BE2C (cell line): ENCODE measurements around the gene TBCK.
A peak's percentile ranks its signal among the peaks of the same experiment; 100 is the strongest.

ENCODE experiments used
- DNase-seq: peaks from one replicate; pipeline ENCODE4 v3.0.0-alpha.2; 2020
- H3K27me3 ChIP-seq: fragments of 250-450 bp; sonication (Bioruptor Pico); 2 replicates; pipeline ENCODE4 v1.5.1; 2020; ENCODE audit warnings: mild to moderate bottlenecking
- H3K36me3 ChIP-seq: fragments of 250-450 bp; sonication (Bioruptor Pico); 2 replicates; pipeline ENCODE4 v1.5.1; 2020; ENCODE audit warnings: mild to moderate bottlenecking
- H3K4me1 ChIP-seq: fragments of 250-450 bp; sonication (Bioruptor Pico); 2 replicates; pipeline ENCODE4 v1.5.1; 2020
- H3K4me3 ChIP-seq: 2 replicates; pipeline ENCODE4 v1.5.1; 2011; ENCODE audit warnings: low read depth, low read length
- H3K9me3 ChIP-seq: fragments of 250-450 bp; sonication (Bioruptor Pico); 2 replicates; pipeline ENCODE4 v1.5.1; 2020
- CTCF ChIP-seq: IDR thresholded peaks from 2 replicates; pipeline ENCODE4 v1.5.1; 2012; ENCODE audit warnings: mild to moderate bottlenecking, low read depth, low read length

The TBCK gene

DNA sequence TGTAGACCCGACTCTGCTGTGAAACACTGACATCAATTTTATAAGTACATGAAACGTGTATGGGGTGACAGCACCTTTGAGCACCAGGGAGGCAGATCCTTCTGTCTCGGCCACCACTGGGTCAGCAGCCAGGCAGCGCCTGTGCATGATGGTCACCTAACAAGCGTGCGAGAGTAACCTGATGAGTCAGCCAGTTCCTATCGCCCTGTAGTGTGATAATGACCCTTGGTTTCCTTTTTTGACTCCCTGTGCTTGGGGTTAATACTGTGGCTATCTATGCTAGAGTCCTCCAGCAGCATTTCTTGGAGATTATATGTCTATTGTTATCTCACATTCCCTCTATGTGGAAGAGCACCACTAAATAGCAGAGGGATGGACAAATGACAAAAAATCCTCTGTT is 319.2 kb downstream of the TBCK start:
- Histone ChIP-seq H3K4me3 (no peak overlapping the region), H3K27me3 (no peaks in the 10 kb centered on the region), H3K36me3 (no peaks in the 10 kb centered on the region), H3K9me3 (no peaks in the 10 kb centered on the region), H3K4me1 (peaks cover 8% of the 10 kb centered on the region; the same call in 1 of the 2 replicates)
- no peak for TF ChIP-seq CTCF
- no peak for DNase-seq

DNA sequence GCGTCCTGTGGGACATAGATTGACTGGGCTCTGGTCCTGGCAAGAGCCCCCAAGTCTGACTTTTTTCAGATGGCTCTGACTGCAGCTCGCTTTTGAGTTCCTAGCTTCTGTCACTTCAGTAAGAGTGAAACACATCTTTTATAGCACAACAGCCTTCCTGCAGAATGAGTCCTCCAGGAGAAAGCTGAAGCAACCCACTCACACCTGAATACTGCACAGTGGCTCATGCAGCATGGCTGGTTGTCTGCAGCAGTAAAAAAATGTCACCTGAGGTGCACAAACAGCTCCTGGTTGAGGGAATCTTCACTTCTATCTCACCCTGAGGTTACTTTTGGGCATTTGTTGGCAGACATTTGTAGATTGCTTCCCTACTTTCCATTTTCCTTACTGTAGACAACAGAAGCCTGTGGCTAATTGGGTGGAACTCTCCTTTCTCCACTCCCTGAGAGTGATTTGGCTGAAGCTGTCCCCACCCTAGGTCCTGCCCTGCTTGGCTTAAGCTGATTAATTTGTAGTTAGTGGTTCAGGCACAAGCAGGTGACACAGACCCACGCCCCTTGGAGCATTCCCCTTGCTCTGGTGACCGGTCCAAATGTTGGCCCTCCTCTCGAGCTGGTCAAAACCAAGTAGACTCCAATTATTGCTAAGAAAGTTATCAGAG is 321.0 kb downstream of the TBCK start:
- Histone ChIP-seq H3K4me3 (no peak overlapping the region), H3K27me3 (no peaks in the 10 kb centered on the region), H3K4me1 (peaks cover 22% of the 10 kb centered on the region), H3K9me3 (no peaks in the 10 kb centered on the region), H3K36me3 (no peaks in the 10 kb centered on the region)
- DNase-seq, result no peak
- no peak for TF ChIP-seq CTCF

GRCh38 chr4:105994061-105994460 is 321.9 kb downstream of the TBCK start:
- TF ChIP-seq CTCF, result no peak
- H3K36me3 ChIP-seq, result no peaks in the 10 kb centered on the region
- DNase-seq, result peak; percentile 47
- no peaks in the 10 kb centered on the region for H3K27me3 ChIP-seq
- no peaks in the 10 kb centered on the region for H3K9me3 ChIP-seq
- peaks cover 22% of the 10 kb centered on the region for H3K4me1 ChIP-seq
- H3K4me3 ChIP-seq, result no peak overlapping the region

DNA sequence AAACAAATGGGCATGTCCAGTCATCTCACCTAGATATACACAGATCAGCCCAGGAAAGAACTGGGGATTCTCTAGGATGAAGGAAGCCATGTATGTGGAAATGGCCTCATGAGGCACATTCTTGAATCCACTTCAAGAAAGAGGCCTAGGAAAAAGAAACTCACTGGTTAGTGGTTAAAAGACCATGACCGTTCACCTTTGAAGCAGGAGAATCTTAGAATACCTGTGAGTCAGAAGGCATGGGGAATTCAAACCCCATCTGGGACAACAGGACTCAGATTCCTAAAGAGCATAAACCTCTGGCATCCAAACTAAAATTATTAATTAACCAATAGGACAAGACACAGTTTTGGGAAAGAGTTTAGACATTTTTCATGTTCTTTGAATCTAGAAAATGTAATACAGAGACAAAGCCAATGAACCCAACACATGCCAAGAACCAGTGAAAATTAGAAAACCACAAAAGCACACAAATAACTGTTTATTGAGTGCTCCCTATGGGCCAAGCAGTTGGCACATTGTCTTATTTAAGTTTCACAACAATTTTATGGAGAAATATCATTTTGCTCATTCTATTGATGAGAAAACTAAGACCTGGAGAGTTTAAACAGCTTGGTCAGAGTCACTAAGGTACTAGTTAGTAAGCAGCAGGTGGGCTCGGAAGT is 323.2 kb downstream of the TBCK start:
- H3K4me3 ChIP-seq, result no peak overlapping the region
- H3K9me3 ChIP-seq, result no peaks in the 10 kb centered on the region
- no peak for DNase-seq
- no peaks in the 10 kb centered on the region for H3K36me3 ChIP-seq
- H3K27me3 ChIP-seq, result no peaks in the 10 kb centered on the region
- no peak for TF ChIP-seq CTCF
- H3K4me1 ChIP-seq, result peaks cover 22% of the 10 kb centered on the region

GRCh38 chr4:105991726-105992125 is 324.3 kb downstream of the TBCK start:
- Histone ChIP-seq H3K4me1 (peaks cover 22% of the 10 kb centered on the region), H3K27me3 (no peaks in the 10 kb centered on the region), H3K4me3 (no peak overlapping the region), H3K36me3 (no peaks in the 10 kb centered on the region), H3K9me3 (no peaks in the 10 kb centered on the region)
- peak; percentile 15 for DNase-seq
- TF ChIP-seq CTCF, result peak; percentile 37
